Measurements from ENCODE around the gene WFIKKN2.

DNA sequence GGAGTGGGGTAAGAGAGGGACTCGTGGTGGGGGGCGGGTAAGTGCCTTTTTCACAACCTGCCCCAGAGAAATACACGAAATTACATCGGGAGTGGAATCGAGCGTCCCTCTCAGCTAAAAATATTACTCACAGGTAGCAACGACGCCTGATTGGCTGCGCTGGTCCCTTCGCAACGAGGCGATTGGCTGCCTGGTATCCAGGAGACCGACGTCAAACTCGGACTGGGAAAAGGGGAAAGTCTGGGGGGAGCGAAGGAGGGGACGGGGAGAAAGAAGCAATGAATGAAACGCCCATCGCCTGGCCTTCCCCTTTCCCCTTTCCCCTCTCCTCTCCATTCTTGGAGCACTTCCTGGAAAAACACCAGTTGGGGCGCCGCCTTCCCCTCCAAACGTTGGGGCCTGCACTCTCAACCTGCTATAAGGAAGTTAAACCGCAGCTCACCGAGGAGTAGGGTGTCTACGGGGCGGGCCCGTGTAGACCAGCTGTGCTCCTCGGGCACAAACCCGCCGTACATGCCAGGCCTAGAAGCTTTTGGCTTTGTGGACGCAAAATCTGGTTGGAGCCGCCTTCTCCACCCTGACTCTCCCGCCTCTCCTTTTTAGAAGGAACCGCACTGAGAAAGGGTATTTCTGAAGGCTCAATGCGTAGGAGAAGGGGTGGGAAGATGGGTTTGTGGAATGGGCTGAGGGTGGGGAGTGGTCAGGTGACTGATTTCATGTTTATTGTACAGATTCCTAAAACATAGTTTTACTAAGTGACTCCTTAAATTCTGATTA, 32.2 kb downstream of the WFIKKN2 start:
- no peak for TF ChIP-seq EZH2 (IDR thresholded peaks at IDR 0.05; ENCODE audit: borderline replicate concordance, low read length)
- TF ChIP-seq, protein P1, sequence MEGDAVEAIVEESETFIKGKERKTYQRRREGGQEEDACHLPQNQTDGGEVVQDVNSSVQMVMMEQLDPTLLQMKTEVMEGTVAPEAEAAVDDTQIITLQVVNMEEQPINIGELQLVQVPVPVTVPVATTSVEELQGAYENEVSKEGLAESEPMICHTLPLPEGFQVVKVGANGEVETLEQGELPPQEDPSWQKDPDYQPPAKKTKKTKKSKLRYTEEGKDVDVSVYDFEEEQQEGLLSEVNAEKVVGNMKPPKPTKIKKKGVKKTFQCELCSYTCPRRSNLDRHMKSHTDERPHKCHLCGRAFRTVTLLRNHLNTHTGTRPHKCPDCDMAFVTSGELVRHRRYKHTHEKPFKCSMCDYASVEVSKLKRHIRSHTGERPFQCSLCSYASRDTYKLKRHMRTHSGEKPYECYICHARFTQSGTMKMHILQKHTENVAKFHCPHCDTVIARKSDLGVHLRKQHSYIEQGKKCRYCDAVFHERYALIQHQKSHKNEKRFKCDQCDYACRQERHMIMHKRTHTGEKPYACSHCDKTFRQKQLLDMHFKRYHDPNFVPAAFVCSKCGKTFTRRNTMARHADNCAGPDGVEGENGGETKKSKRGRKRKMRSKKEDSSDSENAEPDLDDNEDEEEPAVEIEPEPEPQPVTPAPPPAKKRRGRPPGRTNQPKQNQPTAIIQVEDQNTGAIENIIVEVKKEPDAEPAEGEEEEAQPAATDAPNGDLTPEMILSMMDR (IDR thresholded peaks at IDR 0.05; ENCODE audit: low read length): no peak

Data from OCI-LY1 (cell line).